Kidney (tissue), 14 donors: ENCODE measurements around the gene NLGN1. TPM values are rescaled to one million over a fixed set of nuclear protein-coding genes. Genes with fewer than 3 reads are reported as not detected.

ENCODE experiments used
- DNase-seq, 5 donors: peaks; one replicate each; pipeline ENCODE4 v3.0.0-alpha.2; 2013 to 2020
- FAIRE-seq: peaks from 2 replicates; lab custom pipeline; 2012; peaks lifted over from hg19 to GRCh38; lab: Jason Lieb, UNC
- H3K27ac ChIP-seq, 2 donors: one replicate each; pipeline ENCODE4 v1.7.0; 2013; ENCODE audit warnings: low read depth in 2 of 2, low read length in 2 of 2, inconsistent platforms in 1 of 2
- H3K27me3 ChIP-seq: one replicate; pipeline ENCODE4 v1.7.1; 2013; ENCODE audit warnings: low read length, inconsistent platforms; ENCODE audit not compliant: control insufficient read depth, insufficient read depth
- H3K36me3 ChIP-seq, 3 donors: one replicate each; pipeline versions ENCODE4 v1.7.0 to v1.7.1; 2013; ENCODE audit warnings: low read length in 3 of 3, control low read depth in 1 of 3, inconsistent platforms in 1 of 3; ENCODE audit not compliant: insufficient read depth in 3 of 3, control insufficient read depth in 2 of 3
- H3K4me1 ChIP-seq, 3 donors: one replicate each; pipeline versions ENCODE4 v1.7.0 to v1.7.1; 2013; ENCODE audit warnings: low read length in 3 of 3, inconsistent platforms in 1 of 3, low read depth in 1 of 3; ENCODE audit not compliant: control insufficient read depth in 2 of 3, insufficient read depth in 2 of 3
- H3K4me3 ChIP-seq, 3 donors: one replicate each; pipeline versions ENCODE4 v1.7.0 to v1.8.1; 2013; ENCODE audit warnings: low read length in 3 of 3, control low read depth in 1 of 3, inconsistent platforms in 1 of 3
- H3K9ac ChIP-seq, 3 donors: one replicate each; pipeline versions ENCODE4 v1.7.0 to v1.7.1; 2013; ENCODE audit warnings: low read length in 3 of 3, control low read depth in 1 of 3, inconsistent platforms in 1 of 3
- H3K9me3 ChIP-seq, 3 donors: one replicate each; pipeline versions ENCODE4 v1.7.0 to v1.7.1; 2013; ENCODE audit warnings: low read length in 3 of 3, control low read depth in 1 of 3, inconsistent platforms in 1 of 3; ENCODE audit not compliant: control insufficient read depth in 2 of 3, insufficient read depth in 1 of 3
- CTCF ChIP-seq: IDR thresholded peaks from 3 replicates; pipeline ENCODE4 v1.5.1; 2012; ENCODE audit warnings: mild to moderate bottlenecking, moderate library complexity, borderline replicate concordance; ENCODE audit not compliant: insufficient read depth; ENCODE audit errors: extremely low read depth
- intact Hi-C: fragments of 100-400 bp; cut with DNase I; formaldehyde crosslinking; loops from one replicate; pipeline ENCODE4 v1.11.1; 2022
- polyA plus RNA-seq: library from polyadenylated mRNA; stranded (reverse); fragments of 350-450 nt; fragmentation: Illumina TruSeq; extraction: RNeasy Lipid Tissue Mini Kit (QIAGEN cat#74804); gene quantifications from one replicate; pipeline ENCODE4 v1.2.3, GENCODE V29; 2014; ENCODE audit warnings: low read depth, low replicate concordance; ENCODE audit not compliant: insufficient read depth
- total RNA-seq: library from RNA; stranded (reverse); fragmentation: NEBNext Ultra II Directional; extraction: Animal tissue kit (Norgen Biotek cat#: 25700); gene quantifications from one replicate; pipeline ENCODE4 v1.2.1, GENCODE V29; 2021
- donor health status: control.
- donor health status: control.
- donor health status: control.
- donor health status: control.
- donor health status: control.
- donor health status: DM: yes; HTN: yes; CAD: no.
- donor health status: Normal renal cell carcinoma (clear cell type).

NLGN1 gene
- total and polyA plus RNA-seq, 2 donors from 2014 or later: 0.49 to 19.4 TPM

GRCh38 chr3:174072675-174073074 is 675.1 kb downstream of the NLGN1 start:
- Histone ChIP-seq H3K36me3 (no peaks in the 10 kb centered on the region), H3K27me3 (no peaks in the 10 kb centered on the region), H3K4me3 (no peak overlapping the region), H3K9me3 (no peaks in the 10 kb centered on the region), H3K27ac (no peak overlapping the region), H3K9ac (no peak overlapping the region), H3K4me1 (no peaks in the 10 kb centered on the region)
- no peak for TF ChIP-seq CTCF
- intact Hi-C loops: no loop called here
- no peak for FAIRE-seq
- no peak for DNase-seq

GRCh38 chr3:174083706-174084105 is 686.2 kb downstream of the NLGN1 start:
- FAIRE-seq (no peak), DNase-seq (no peak)
- no peak overlapping the region for H3K4me3 ChIP-seq
- H3K9ac ChIP-seq: no peak overlapping the region
- no peaks in the 10 kb centered on the region for H3K4me1 ChIP-seq
- no peaks in the 10 kb centered on the region for H3K9me3 ChIP-seq
- TF ChIP-seq CTCF: no peak
- H3K27me3 ChIP-seq: no peaks in the 10 kb centered on the region
- intact Hi-C loops: no loop called here
- no peaks in the 10 kb centered on the region for H3K36me3 ChIP-seq
- H3K27ac ChIP-seq: no peak overlapping the region

GRCh38 chr3:174089592-174089991 is 692.0 kb downstream of the NLGN1 start:
- no peak for TF ChIP-seq CTCF
- H3K36me3 ChIP-seq: no peaks in the 10 kb centered on the region
- FAIRE-seq (no peak), DNase-seq (no peak)
- peaks cover 0 to 5% (median 0%) of the 10 kb centered on the region in 3 donors for H3K4me1 ChIP-seq
- no peaks in the 10 kb centered on the region for H3K9me3 ChIP-seq
- no peak overlapping the region for H3K27ac ChIP-seq
- H3K4me3 ChIP-seq: no peak overlapping the region
- H3K27me3 ChIP-seq: no peaks in the 10 kb centered on the region
- no peak overlapping the region for H3K9ac ChIP-seq
- intact Hi-C loops: no loop called here

GRCh38 chr3:174094669-174095068 is 697.1 kb downstream of the NLGN1 start:
- TF ChIP-seq CTCF: no peak

More at GRCh38 chr3:174094669-174095068, 697.1 kb downstream of the NLGN1 start:
- Histone ChIP-seq H3K27ac (no peak overlapping the region), H3K9ac (no peak overlapping the region), H3K4me3 (no peak overlapping the region), H3K36me3 (no peaks in the 10 kb centered on the region), H3K27me3 (no peaks in the 10 kb centered on the region), H3K4me1 (peaks cover 0 to 5% (median 0%) of the 10 kb centered on the region in 3 donors), H3K9me3 (no peaks in the 10 kb centered on the region)
- no peak for DNase-seq
- intact Hi-C loops: no loop called here
- no peak for FAIRE-seq
